HUES6 (cell line): ENCODE measurements around the gene RBPMS2.

Source experiments
- H3K27ac ChIP-seq: 2 replicates; pipeline ENCODE4 v1.7.0; 2013; ENCODE audit warnings: low read depth, mild to moderate bottlenecking, low read length, inconsistent platforms
- H3K27me3 ChIP-seq: 2 replicates; pipeline ENCODE4 v1.6.1; 2013; ENCODE audit warnings: low read length; ENCODE audit not compliant: control insufficient read depth, insufficient read depth
- H3K36me3 ChIP-seq: 2 replicates; pipeline ENCODE4 v1.6.1; 2013; ENCODE audit warnings: low read length; ENCODE audit not compliant: control insufficient read depth, insufficient read depth
- H3K4me1 ChIP-seq: 2 replicates; pipeline ENCODE4 v1.6.1; 2013; ENCODE audit warnings: low read length; ENCODE audit not compliant: control insufficient read depth, insufficient read depth
- H3K4me3 ChIP-seq: 2 replicates; pipeline ENCODE4 v1.5.1; 2013; ENCODE audit warnings: low read depth, low read length
- H3K9ac ChIP-seq: one replicate; pipeline ENCODE4 v1.6.1; 2013; ENCODE audit warnings: mild to moderate bottlenecking, low read length
- H3K9me3 ChIP-seq: 2 replicates; pipeline ENCODE4 v1.6.1; 2013; ENCODE audit warnings: low read depth, low read length; ENCODE audit not compliant: control insufficient read depth, insufficient read depth

The RBPMS2 gene

DNA sequence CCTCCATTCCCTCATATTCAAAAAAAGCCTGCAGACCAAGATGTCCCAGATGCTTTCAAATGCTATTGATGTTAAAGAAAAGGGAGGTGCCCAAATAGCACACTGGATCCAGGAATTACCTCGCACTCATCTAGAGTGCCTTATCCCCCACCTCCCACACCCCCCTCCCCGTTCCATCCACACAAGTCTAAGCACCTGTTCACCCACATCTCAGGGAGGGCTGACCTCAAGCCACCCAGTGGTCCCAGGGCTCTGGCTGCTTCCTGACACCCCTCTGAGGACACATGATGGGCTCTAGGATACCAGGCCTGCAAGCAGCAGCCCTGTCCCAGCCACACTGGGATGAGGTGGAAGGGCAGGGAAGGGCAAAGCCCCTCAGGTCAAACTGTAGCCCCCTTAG is 4.8 kb downstream of the RBPMS2 start:
- Histone ChIP-seq H3K4me3 (no peak overlapping the region), H3K4me1 (peaks cover 35% of the 10 kb centered on the region), H3K9me3 (no peaks in the 10 kb centered on the region), H3K36me3 (peaks cover 11% of the 10 kb centered on the region), H3K9ac (no peak overlapping the region), H3K27me3 (no peaks in the 10 kb centered on the region), H3K27ac (no peak overlapping the region)

DNA sequence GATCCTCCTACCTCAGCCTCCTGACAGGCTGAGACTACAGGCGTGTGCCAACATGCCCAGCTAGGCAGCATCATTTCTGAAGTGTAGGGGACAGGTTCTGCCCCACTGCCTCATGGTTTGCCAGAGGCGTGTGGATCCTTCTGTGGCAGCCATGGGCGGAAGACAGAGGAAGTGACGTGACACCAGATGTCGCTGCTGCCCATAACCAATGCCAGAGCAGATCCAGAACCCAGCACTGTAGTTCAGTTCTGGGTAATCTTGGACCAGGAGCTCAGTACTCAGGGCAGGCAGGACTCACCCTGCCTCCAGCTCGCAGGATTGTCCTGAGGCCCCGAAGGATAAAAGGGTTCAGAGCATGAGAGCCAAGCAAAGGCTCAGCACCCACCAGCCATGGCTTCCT is 8.2 kb downstream of the RBPMS2 start:
- Histone ChIP-seq H3K27ac (0 out of 2 replicates have a peak overlapping the region, but pooled peaks have one; percentile 0), H3K9ac (no peak overlapping the region), H3K36me3 (peaks cover 30% of the 10 kb centered on the region), H3K9me3 (no peaks in the 10 kb centered on the region), H3K4me3 (no peak overlapping the region), H3K27me3 (no peaks in the 10 kb centered on the region), H3K4me1 (peaks cover 29% of the 10 kb centered on the region)

DNA sequence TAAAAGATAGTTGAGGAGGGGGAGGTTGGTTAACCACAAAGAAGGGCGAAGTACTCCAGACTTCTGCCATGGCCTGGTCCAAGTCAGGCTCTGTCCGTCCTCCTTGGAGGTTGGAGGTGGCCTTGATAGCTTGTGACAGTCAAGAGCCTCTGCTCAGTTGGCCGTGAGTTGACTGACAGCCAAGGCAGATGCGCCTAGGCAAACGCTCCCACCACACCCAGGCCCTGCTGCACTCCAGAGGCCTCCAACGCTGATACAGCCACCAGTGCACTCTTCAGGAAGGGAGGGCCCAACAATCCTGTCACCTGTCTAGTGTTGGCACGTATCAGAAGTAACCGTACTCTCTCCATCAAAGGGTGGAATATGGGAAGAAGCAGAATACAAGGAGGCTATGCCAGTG is 9.3 kb downstream of the RBPMS2 start:
- H3K27me3 ChIP-seq: no peaks in the 10 kb centered on the region
- peaks cover 30% of the 10 kb centered on the region for H3K36me3 ChIP-seq
- no peaks in the 10 kb centered on the region for H3K9me3 ChIP-seq
- H3K4me3 ChIP-seq: no peak overlapping the region
- peaks cover 35% of the 10 kb centered on the region for H3K4me1 ChIP-seq
- no peak overlapping the region for H3K9ac ChIP-seq
- H3K27ac ChIP-seq: no peak overlapping the region

DNA sequence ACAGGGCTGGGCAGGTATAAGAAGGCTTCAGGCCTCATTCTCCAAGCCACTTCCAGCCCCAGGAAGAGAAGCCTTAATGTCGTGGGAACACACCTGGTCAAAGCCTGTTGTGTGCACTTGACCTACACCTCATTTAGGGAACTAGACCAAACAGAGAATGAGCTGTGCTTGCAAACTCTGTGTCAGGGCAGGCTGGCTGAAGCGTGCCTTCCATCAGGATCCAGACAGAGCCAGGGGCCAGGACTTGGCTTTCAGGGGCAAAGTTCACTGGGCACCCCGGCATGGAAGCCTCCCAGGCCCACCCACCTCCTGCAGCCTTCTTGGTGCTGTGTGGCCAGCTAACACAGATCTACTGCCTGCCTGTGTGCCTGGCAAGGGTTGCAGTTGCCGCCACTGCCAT is 11.5 kb downstream of the RBPMS2 start:
- Histone ChIP-seq H3K4me1 (peaks cover 39% of the 10 kb centered on the region), H3K4me3 (no peak overlapping the region), H3K9me3 (no peaks in the 10 kb centered on the region), H3K27me3 (no peaks in the 10 kb centered on the region), H3K9ac (no peak overlapping the region), H3K36me3 (peaks cover 42% of the 10 kb centered on the region), H3K27ac (no peak overlapping the region)

DNA sequence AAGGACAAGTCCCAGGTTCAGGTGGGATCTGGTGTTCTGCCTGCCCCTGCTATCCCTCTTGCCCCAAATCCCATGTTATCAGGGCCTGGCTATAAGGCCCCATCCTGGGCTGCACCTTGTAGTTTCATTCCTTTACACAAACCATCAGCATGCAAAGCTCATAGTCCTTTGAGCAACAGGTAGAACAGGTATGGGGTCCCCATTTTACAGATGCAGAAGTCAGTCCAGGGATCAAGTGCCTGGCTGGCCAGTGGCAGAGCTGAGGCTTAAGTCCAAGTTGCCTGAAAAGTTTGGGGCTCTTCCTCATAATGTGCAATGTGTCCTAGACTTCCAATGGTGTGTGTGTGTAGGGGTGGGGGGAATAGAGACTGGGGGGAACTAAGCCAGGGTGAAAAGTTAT is 11.9 kb downstream of the RBPMS2 start:
- H3K27ac ChIP-seq: no peak overlapping the region
- H3K9ac ChIP-seq: no peak overlapping the region
- no peak overlapping the region for H3K4me3 ChIP-seq

DNA sequence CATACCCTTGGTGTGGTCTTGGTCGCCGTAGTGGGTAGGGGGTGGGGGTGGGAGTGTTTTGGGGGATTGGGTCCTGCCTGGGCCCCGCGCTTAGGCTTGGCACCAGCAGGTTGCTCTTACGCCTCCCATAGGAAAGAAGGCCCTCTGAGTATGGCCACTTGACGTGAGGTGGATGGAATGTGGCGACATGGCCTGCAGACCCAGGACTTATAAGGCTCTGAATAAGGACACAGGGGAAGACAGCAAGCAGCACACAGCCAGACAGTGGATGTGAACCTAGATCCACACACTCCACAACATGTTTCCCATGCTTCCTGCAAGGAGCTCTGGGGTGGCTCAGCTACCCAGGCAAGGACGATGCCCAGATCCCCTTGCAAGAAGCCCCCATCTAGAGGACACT is 12.4 kb downstream of the RBPMS2 start:
- Histone ChIP-seq H3K9me3 (no peaks in the 10 kb centered on the region), H3K4me1 (peaks cover 39% of the 10 kb centered on the region), H3K36me3 (peaks cover 42% of the 10 kb centered on the region), H3K27me3 (no peaks in the 10 kb centered on the region), H3K9ac (no peak overlapping the region), H3K27ac (no peak overlapping the region), H3K4me3 (no peak overlapping the region)

More for the DNA sequence above, 11.9 kb downstream of the RBPMS2 start:
- no peaks in the 10 kb centered on the region for H3K9me3 ChIP-seq
- H3K27me3 ChIP-seq: no peaks in the 10 kb centered on the region
- H3K4me1 ChIP-seq: peaks cover 39% of the 10 kb centered on the region
- H3K36me3 ChIP-seq: peaks cover 42% of the 10 kb centered on the region

DNA sequence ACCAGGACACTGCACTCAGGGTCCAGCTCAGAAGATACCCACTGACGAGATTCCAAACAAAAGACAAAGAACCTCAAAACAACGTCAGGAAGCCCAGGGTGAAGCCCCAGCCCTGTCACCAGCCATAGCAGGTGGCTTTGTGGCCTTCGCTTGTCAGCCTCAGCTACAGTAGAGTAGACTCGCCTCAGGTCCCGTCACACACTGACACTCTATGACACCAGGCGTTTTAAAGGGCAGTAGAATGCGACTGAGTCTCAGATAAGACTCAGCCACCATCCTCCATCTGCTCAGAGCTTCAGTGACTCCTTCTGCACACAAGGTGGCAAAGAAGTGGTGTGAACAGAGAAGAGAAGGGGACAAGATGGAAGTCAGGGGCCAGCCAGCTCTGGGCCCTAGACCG is 12.8 kb downstream of the RBPMS2 start:
- Histone ChIP-seq H3K4me1 (peaks cover 37% of the 10 kb centered on the region), H3K9ac (no peak overlapping the region), H3K27me3 (no peaks in the 10 kb centered on the region), H3K36me3 (peaks cover 44% of the 10 kb centered on the region), H3K27ac (no peak overlapping the region), H3K4me3 (no peak overlapping the region), H3K9me3 (no peaks in the 10 kb centered on the region)

DNA sequence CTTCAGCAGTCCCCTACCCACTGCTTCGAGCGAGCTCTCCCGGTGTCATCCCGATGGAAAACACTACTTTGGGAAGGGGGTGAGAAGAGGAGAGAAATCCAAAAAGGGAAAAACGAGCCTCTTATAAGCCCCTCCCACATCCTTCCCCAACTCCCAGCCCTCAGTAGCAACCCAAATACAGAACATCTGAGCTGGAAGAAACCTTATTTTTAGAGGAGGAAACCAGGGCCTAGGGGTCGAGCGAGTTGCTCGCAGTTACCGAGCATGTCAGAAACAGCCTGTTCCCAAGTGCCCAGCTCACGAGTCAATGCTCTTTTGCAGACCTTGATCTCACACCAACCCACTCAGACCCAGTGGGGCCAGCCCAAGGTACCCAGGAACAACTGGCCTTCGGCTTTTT is 14.2 kb downstream of the RBPMS2 start:
- Histone ChIP-seq H3K4me3 (no peak overlapping the region), H3K9ac (no peak overlapping the region), H3K27ac (no peak overlapping the region), H3K9me3 (no peaks in the 10 kb centered on the region), H3K4me1 (peaks cover 36% of the 10 kb centered on the region), H3K27me3 (no peaks in the 10 kb centered on the region), H3K36me3 (peaks cover 45% of the 10 kb centered on the region)

DNA sequence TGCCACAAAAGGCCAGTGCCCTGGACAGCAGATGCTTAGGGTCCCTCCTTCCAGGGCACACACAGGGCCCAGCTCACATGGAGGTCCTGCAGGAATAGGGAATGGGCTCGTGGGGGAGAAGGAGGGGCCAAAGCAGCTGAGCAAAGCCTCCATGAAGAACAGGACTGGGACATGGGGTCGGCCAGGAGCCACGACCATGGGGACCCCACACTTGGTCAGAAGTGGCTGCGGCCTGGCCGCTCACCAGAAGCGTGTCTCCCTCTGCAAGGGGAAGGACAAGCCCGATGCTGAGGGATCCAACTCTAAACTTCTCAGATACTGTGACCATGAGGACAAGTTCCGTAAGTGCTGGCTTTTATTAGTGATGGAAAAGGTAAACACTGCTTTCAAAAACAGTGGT is 15.3 kb downstream of the RBPMS2 start:
- no peak overlapping the region for H3K27ac ChIP-seq
- H3K27me3 ChIP-seq: no peaks in the 10 kb centered on the region
- H3K9ac ChIP-seq: no peak overlapping the region
- peaks cover 37% of the 10 kb centered on the region for H3K4me1 ChIP-seq
- no peaks in the 10 kb centered on the region for H3K9me3 ChIP-seq
- H3K4me3 ChIP-seq: no peak overlapping the region
- peaks cover 45% of the 10 kb centered on the region for H3K36me3 ChIP-seq

DNA sequence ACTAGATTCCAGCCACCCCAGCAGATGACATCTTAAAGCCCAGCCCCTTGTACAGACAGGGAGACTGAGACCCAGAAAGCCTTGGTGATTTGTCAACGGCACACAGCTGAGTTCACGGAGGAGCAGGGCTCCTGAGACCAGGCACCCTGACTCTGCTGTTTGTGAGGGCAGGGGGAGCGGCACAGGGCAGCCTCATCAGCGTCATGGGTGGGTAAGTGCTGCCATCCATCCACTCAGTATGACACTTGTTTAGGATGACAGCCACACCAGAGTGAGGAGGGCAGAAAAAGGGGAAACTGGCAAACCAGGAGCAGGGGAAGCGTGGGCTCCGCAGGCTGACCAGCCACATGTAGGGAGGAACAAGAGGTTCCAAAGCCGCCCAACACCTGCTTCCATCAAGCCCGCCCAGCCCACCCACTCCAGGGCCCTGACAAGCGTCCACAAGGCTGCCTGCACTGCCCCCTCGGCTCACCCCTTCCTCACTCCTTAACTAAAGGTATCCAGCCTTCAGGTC is 19.9 kb downstream of the RBPMS2 start:
- no peak overlapping the region for H3K9ac ChIP-seq
- H3K27ac ChIP-seq: no peak overlapping the region
- no peaks in the 10 kb centered on the region for H3K9me3 ChIP-seq
- H3K4me1 ChIP-seq: peaks cover 36% of the 10 kb centered on the region
- H3K4me3 ChIP-seq: no peak overlapping the region
- H3K27me3 ChIP-seq: no peaks in the 10 kb centered on the region
- H3K36me3 ChIP-seq: peaks cover 43% of the 10 kb centered on the region

DNA sequence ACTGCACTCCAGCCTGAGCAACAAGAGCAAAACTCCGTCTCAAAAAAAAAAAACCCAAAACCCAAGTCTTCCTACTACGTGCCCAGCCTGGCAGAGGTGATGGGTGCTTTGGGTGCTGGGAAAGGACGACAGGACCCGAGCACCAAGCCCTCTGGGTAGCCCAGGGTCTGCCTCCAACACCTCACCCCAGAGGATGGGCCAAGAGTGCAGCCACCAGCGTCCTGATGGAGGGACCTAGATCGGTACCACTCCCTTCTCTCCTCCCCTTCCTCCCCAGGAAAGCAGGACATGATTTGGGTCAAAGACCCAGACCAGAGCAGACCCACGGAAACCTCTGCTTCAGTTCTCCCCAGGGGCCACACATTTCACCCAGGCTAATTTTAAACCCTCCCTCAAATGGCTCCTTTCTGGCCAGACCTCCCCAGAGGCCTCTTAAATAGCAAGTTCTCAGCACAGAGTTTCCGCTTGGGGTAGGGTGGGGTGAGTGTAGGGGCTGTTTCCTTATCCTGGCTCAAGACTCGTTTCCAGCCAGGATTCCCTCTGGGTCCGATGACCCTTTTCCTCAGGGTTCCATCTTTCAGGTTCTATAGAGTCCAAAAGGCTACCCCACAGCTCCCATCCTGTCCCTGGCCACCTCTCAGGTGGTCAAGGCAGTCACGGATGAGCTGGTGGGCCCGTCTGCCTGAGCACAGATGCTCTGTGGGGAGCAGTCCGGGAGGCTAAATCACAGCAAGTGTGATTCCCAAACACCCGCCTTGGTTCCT is 20.5 kb downstream of the RBPMS2 start:
- peaks cover 42% of the 10 kb centered on the region for H3K4me1 ChIP-seq
- no peak overlapping the region for H3K9ac ChIP-seq
- no peaks in the 10 kb centered on the region for H3K9me3 ChIP-seq
- no peak overlapping the region for H3K27ac ChIP-seq
- peaks cover 44% of the 10 kb centered on the region for H3K36me3 ChIP-seq
- H3K27me3 ChIP-seq: no peaks in the 10 kb centered on the region
- H3K4me3 ChIP-seq: no peak overlapping the region
